CD4-positive, alpha-beta T cell (primary cell): Measurements from ENCODE around the gene SLIT1. TPM values are rescaled to one million over a fixed set of nuclear protein-coding genes. Genes with fewer than 3 reads are reported as not detected.

Experiments used
- ATAC-seq: fragments of 200-7000 bp; cut with Tn5 transposase; one replicate; pipeline ENCODE4 v1.10.0; 2022; ENCODE audit warnings: mild to moderate bottlenecking; ENCODE audit not compliant: poor library complexity
- CTCF ChIA-PET: fragments of 350-600 bp; sonication (Branson Sonifier 250); formaldehyde crosslinking; loops from one replicate; lab custom pipeline; 2021; ENCODE audit warnings: antibody characterized with exemption, inconsistent platforms; lab: Charles Lee
- POLR2A ChIA-PET: fragments of 350-600 bp; sonication (Branson Sonifier 250); formaldehyde crosslinking; loops from one replicate; lab custom pipeline; 2021; ENCODE audit warnings: antibody characterized with exemption, inconsistent platforms; lab: Charles Lee
- DNase-seq, 14 experiments: peaks; one replicate each; pipeline ENCODE4 v3.0.0-alpha.2; 2013 to 2020; ENCODE audit warnings: mixed read lengths in 2 of 14
- H3K27ac ChIP-seq, 2 donors: one replicate each; pipeline versions ENCODE4 v1.5.1 to v1.7.0; 2013; ENCODE audit warnings: low read length in 2 of 2, low read depth in 1 of 2, mild to moderate bottlenecking in 1 of 2
- H3K27me3 ChIP-seq, 2 experiments: 1 replicate in 1 of 2; 2 replicates in 1 of 2; pipeline versions ENCODE4 v1.6.1 to v1.7.0; 2013; ENCODE audit warnings: low read length in 2 of 2, control low read depth in 1 of 2, mild to moderate bottlenecking in 1 of 2, moderate library complexity in 1 of 2; ENCODE audit not compliant: insufficient read depth in 2 of 2, control insufficient read depth in 1 of 2
- H3K36me3 ChIP-seq: one replicate; pipeline ENCODE4 v1.6.1; 2013; ENCODE audit warnings: low read length, control low read depth; ENCODE audit not compliant: insufficient read depth
- H3K4me1 ChIP-seq: one replicate; pipeline ENCODE4 v1.6.1; 2013; ENCODE audit warnings: low read length, control low read depth; ENCODE audit not compliant: insufficient read depth
- H3K4me3 ChIP-seq: one replicate; pipeline ENCODE4 v1.5.1; 2013; ENCODE audit warnings: mild to moderate bottlenecking, low read length, moderate library complexity
- H3K9me3 ChIP-seq, 2 experiments: 1 replicate in 1 of 2; 2 replicates in 1 of 2; pipeline versions ENCODE4 v1.6.1 to v1.7.0; 2013; ENCODE audit warnings: low read length in 2 of 2, mild to moderate bottlenecking in 2 of 2, control low read depth in 1 of 2, moderate library complexity in 1 of 2; ENCODE audit not compliant: control insufficient read depth in 1 of 2, insufficient read depth in 1 of 2
- H3K27ac Mint-ChIP-seq: one replicate; pipeline ENCODE4 v1.8.0; 2020; ENCODE audit warnings: mixed read lengths
- H3K27me3 Mint-ChIP-seq: one replicate; pipeline ENCODE4 v1.8.0; 2021; ENCODE audit warnings: mixed read lengths
- H3K36me3 Mint-ChIP-seq: one replicate; pipeline ENCODE4 v1.8.0; 2021; ENCODE audit warnings: low read depth, mixed read lengths
- H3K4me1 Mint-ChIP-seq: one replicate; pipeline ENCODE4 v1.8.0; 2021; ENCODE audit warnings: low read depth, mixed read lengths
- H3K4me3 Mint-ChIP-seq: one replicate; pipeline ENCODE4 v1.8.0; 2020; ENCODE audit warnings: mild to moderate bottlenecking, mixed read lengths
- H3K9me3 Mint-ChIP-seq: one replicate; pipeline ENCODE4 v1.8.0; 2020; ENCODE audit warnings: mixed read lengths
- CTCF ChIP-seq: fragments of 200-600 bp; IDR thresholded peaks from one replicate; pipeline ENCODE4 v1.8.0; 2022; ENCODE audit warnings: antibody characterized with exemption, mild to moderate bottlenecking
- intact Hi-C, 2 experiments: fragments of 100-400 bp; cut with DNase I in 1 of 2; cut with micrococcal nuclease in 1 of 2; formaldehyde crosslinking; loops; one replicate each; pipeline versions ENCODE4 v1.15.1 to v1.9.0; 2023 to 2025; cut with DNase I, micrococcal nuclease
- total RNA-seq, 174 experiments: library from RNA in 2 of 174; stranded (reverse) in 2 of 174; gene quantifications; one replicate each; pipeline ENCODE4 v1.2.3 and lab custom pipeline; 2021 to 2026

The SLIT1 gene
- total RNA-seq, 2 experiments from 2014 or later = 0.30 to 0.39 TPM

GRCh38 chr10:97047788-97048187, 138.0 kb downstream of the SLIT1 start:
- Histone ChIP-seq H3K36me3 (no peaks in the 10 kb centered on the region), H3K4me3 (no peak overlapping the region), H3K4me1 (no peaks in the 10 kb centered on the region), H3K9me3 (peaks cover 0 to 6% of the 10 kb centered on the region in 2 experiments), H3K27me3 (no peaks in the 10 kb centered on the region), H3K27ac (no peak overlapping the region)
- intact Hi-C loops = no loop called here
- H3K4me3 Mint-ChIP-seq = no peak overlapping the region
- no peaks in the 10 kb centered on the region for H3K4me1 Mint-ChIP-seq
- H3K9me3 Mint-ChIP-seq = no peaks in the 10 kb centered on the region
- DNase-seq (no peak), ATAC-seq (no peak)
- TF ChIP-seq CTCF = no peak
- POLR2A ChIA-PET = no interaction called here
- H3K36me3 Mint-ChIP-seq = no peaks in the 10 kb centered on the region
- no peaks in the 10 kb centered on the region for H3K27me3 Mint-ChIP-seq
- CTCF ChIA-PET = no interaction called here
- no peak overlapping the region for H3K27ac Mint-ChIP-seq

- H3K36me3 Mint-ChIP-seq = no peaks in the 10 kb centered on the region
- no peaks in the 10 kb centered on the region for H3K27me3 ChIP-seq
- no peaks in the 10 kb centered on the region for H3K4me1 ChIP-seq
- no peak for TF ChIP-seq CTCF
- H3K4me3 ChIP-seq = no peak overlapping the region
- POLR2A ChIA-PET = no interaction called here
- H3K9me3 ChIP-seq = peaks cover 0 to 6% of the 10 kb centered on the region in 2 experiments
- H3K9me3 Mint-ChIP-seq = no peaks in the 10 kb centered on the region
- DNase-seq = no peak
- ATAC-seq = no peak
- no peaks in the 10 kb centered on the region for H3K27me3 Mint-ChIP-seq
- H3K4me1 Mint-ChIP-seq = no peaks in the 10 kb centered on the region
- no peaks in the 10 kb centered on the region for H3K36me3 ChIP-seq
- H3K27ac Mint-ChIP-seq = no peak overlapping the region
- CTCF ChIA-PET = no interaction called here
- no peak overlapping the region for H3K27ac ChIP-seq
- intact Hi-C loops = no loop called here
- no peak overlapping the region for H3K4me3 Mint-ChIP-seq
These were observed 138.5 kb downstream of the SLIT1 start for GRCh38 chr10:97047083-97047736.

- Histone ChIP-seq H3K27ac (no peak overlapping the region), H3K27me3 (no peaks in the 10 kb centered on the region), H3K9me3 (peaks cover 0 to 6% of the 10 kb centered on the region in 2 experiments), H3K4me3 (no peak overlapping the region), H3K36me3 (no peaks in the 10 kb centered on the region), H3K4me1 (no peaks in the 10 kb centered on the region)
- Mint-ChIP-seq H3K4me1 (no peaks in the 10 kb centered on the region), H3K36me3 (no peaks in the 10 kb centered on the region), H3K9me3 (no peaks in the 10 kb centered on the region), H3K27me3 (no peaks in the 10 kb centered on the region), H3K27ac (no peak overlapping the region), H3K4me3 (no peak overlapping the region)
- TF ChIP-seq CTCF = no peak
- DNase-seq (no peak), ATAC-seq (no peak)
- CTCF ChIA-PET = interaction anchor here (1.3 to 1.4 kb wide), 2 partner anchors 10 to 21 kb away, joined by 3 to 4 read pairs; no protein-coding TSS in a partner anchor
- POLR2A ChIA-PET = no interaction called here
- intact Hi-C loops = no loop called here
These were observed 139.2 kb downstream of the SLIT1 start for GRCh38 chr10:97046456-97047082.
